T-helper 9 cell (primary cell): ENCODE data around the gene ALG13.
"Not testable (repeated sequence)": the region's sequence is repeated elsewhere in the genome, so short reads cannot be mapped to it uniquely, and the experiment has no call there.

Source experiments
- DNase-seq: peaks from one replicate; pipeline ENCODE4 v3.0.0-alpha.2; 2020
- total RNA-seq, 2 donors: gene quantifications; one replicate each; lab custom pipeline; 2026; lab: John Stamatoyannopoulos, UW

ALG13 gene
- total RNA-seq = 39.1 to 78.2 reads per million in 2 donors

DNA sequence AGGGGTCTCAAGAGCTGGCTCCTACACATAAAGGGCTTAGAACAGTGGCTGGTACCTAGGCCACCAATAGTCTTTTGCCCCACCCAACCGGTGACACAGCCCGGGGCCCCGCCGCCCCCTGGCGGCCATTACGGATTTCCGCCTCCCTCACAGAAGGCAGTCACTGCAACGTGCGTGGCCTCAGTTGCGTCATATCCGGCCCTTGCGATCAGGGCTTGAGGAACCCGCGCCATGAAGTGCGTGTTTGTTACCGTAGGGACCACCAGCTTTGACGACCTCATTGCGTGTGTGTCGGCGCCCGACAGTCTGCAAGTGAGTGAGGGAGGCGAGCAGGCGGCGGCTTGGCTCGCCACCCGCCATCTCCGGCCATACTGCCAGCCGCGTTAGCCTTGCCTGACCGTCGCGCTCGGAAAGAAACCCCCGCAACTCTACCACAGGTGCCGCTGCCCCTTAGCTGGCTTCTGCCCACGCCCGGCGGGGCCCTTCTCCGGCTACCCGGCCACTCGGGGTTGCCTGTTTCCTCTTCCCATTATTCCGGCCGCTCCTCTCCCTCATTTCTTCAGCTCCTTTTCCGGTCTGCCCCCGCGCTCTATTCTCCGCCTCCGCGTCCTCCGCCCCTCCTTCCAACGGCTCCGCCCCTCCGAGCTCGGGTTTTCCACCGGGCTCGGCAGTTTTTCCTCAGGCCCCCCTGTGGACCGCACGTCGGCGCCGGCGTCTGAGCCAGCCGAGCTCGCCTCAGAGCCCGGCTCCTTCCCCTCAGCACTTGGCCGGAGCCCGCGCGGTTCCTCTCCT, at the start of gene ALG13:
Gene ALG13 (plus strand): TSS at position 183 of the 792 bp plus-strand sequence. CDS start 49 bp downstream, at position 232.
- peak; percentile 84 for DNase-seq

DNA sequence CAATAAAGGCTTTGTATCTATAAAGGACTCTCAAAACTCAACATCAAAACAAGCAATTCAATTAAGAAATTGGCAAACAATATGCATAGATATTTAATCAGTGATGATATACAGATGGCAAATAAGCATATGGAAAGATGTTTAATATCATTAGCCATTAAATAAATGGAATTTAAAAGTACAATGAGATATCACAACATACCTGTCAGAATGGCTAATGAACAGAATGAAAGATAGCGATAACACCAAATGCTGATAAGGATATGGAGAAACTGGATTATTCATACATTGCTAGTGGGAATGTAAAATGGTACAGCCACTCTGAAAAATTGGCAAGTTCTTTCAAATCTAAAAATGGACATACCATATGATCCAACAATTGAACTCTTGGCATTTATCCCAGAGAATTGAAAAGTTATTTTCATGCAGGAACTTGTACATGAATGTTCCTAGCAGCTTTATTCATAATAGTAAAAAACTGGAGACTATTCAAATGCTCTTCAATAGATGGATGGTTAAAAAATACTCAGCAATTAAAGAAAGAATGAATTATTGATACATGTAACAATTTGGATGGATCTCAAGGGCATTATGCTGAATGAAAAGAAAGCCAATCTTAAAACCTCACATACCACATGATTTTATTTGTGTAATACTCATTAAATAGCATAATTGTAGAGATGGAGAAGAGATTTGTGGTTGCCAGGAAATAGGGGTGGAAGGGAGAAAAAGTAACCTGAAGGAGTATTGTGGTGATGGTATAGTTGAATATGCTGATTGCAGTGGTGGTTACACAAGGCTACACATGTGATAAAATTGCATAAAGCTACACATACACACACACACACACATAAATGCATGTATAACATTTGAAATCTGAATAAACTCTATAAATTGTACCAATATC, 45.9 kb upstream of the ALG13 start:
- no peak for DNase-seq

GRCh38 chrX:111641969-111642368, 39.0 kb upstream of the ALG13 start:
- DNase-seq = no peak

GRCh38 chrX:111645165-111645564, 35.8 kb upstream of the ALG13 start:
- not testable (repeated sequence) for DNase-seq

DNA sequence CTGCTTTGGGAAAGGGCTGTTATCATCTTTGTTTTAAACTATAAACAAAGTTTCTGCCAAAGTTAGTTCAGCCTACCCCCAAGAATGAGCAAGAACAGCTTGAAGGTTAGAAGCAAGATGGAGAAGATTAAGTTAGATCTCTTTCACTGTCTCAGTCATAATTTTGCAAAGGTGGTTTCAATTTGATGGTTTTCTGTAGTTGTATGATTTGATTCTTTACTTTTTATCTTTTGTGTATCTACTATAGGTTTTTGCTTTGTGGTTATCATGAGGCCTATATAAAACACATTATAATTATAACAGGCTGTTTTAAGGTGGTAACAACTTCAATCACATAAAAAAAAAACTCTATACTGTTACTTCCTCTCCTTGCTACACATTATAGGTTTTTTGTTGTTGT, 35.4 kb upstream of the ALG13 start:
- DNase-seq = no peak

DNA sequence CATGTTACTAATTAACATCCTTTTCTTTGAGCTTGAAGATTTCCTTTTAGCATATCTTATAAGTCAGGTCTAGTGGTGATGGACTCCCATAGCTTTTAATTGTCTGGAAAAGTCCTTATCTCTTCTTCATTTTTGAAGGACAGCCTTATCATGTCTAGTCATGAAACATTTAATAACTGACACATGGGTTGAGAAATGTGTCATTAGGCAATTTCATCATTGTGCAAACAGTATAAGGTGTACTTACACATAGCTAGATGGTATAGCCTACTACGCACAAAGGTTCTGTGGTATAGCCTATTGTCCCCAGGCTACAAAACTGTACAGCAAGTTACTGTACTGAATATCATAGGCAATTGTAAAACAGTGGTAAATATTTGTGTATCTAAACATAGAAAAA, 34.5 kb upstream of the ALG13 start:
- no peak for DNase-seq

DNA sequence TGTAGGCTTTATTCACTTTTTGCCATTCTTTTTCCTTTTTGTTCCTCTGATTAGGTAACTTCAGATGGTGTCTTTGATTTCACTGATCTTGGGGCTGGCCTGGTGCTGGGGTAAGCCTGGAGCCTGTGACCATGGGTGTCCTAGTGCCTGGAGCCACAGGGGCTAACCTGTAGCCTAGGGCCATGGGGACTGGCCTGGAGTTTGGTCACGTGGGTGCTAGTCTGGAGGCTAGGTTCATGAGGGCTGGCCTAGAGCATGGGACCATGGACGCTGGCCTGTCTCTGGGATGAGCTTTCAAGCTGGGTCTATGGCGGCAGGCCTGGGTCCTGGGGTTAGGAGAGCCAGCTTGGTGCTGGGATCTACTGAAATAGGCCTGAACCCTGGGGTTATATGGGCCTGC, 32.2 kb upstream of the ALG13 start:
- no peak for DNase-seq

GRCh38 chrX:111649638-111650037, 31.3 kb upstream of the ALG13 start:
- no peak for DNase-seq

- DNase-seq = no peak
These were observed 30.1 kb upstream of the ALG13 start for GRCh38 chrX:111650845-111651244.

DNA sequence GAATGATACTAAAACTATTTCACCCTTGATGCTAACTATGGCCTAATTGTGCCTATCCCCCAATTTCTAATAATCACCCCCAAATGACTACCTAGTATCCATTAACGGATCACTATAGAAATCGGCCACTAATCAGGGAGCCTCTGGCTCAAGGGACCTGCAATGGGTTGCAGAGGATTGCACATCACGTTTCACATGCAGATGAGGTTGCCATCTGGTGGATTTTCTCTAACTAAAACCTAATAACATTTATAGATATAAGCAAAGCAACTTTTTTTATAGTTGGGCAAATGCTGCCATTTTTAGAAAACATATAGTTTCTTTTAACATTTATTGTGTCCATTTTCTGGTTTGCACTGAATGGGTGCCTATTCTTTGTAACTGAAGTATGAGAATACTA, 28.3 kb upstream of the ALG13 start:
- DNase-seq = no peak

DNA sequence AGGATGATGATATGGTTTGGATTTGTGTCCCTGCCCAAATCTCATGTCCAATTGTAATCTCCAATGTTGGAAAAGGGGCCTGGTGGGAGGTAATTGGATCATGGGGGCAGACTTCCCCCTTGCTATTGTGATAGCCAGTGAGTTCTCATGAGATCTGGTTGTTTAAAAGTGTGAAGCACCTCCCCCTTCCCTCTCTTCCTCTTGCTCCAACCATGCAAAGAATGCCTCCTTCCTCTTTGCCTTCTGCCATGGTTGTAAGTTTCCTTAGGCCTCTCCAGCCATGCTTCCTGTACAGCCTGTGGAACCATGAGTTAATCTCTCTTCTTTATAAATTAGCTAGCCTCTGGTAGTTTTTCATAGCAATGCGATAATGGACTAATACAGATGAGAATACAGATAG, 19.7 kb upstream of the ALG13 start:
- no peak for DNase-seq

DNA sequence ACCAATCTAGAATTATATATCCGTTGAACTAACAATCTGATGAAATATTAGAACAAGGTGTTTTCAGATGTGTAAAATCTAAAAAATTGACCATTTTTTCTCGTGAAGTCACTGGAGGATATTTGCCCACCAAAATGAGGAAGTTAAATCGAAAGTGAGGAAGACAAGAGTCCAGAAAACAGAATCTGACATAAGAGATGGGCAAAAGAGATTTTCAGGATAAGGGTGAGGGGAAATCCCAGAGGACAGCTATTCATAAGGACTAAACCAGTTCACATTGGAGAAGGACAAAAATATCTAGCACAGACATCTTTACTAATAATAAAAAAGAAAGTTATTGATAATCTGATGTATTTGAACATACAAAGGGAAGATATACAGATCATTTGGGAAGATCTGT, 18.7 kb upstream of the ALG13 start:
- no peak for DNase-seq

DNA sequence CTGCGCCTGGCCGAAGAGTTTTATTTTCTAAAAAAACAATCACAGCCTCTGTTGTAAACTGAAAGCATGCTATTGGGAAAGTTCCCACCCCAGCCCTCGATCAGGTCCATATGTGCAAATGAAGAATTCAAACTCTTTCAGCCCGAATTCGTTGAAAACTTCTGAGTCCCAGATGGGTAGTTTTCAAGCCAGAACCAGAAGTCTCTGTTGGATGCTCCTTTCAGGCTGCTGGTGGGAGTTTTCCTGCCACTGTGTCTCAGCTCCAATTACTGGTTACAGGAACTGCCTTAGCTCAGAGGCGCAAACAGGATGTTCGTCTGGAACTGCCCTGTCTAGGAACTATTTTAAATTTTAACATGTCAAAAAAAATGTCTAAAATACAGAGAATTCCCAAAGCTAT, 9.3 kb upstream of the ALG13 start:
- DNase-seq = no peak

DNA sequence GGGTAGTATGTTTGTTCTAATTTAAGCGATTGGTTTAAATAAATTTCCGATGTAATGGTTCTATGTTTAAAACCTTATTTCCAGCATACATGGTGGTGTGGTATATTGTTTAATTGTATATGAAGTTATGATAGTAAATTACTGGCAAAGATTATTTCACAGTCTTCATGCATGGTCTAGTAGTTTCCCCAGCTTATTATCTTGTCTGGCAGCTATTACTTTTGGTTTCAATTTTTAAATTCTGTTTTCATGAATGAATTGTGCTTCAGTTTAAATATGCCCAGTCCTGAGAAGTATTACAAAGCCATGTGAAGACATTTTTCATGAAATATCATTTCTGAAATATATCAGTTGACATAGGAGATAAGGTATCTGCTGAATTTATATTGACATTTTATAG, 6.3 kb downstream of the ALG13 start:
- no peak for DNase-seq

GRCh38 chrX:111695297-111695880, 14.4 kb downstream of the ALG13 start:
- DNase-seq = no peak

- no peak for DNase-seq
These were observed 38.6 kb downstream of the ALG13 start for GRCh38 chrX:111719426-111720210.

GRCh38 chrX:111728096-111728495, 47.1 kb downstream of the ALG13 start:
- no peak for DNase-seq

DNA sequence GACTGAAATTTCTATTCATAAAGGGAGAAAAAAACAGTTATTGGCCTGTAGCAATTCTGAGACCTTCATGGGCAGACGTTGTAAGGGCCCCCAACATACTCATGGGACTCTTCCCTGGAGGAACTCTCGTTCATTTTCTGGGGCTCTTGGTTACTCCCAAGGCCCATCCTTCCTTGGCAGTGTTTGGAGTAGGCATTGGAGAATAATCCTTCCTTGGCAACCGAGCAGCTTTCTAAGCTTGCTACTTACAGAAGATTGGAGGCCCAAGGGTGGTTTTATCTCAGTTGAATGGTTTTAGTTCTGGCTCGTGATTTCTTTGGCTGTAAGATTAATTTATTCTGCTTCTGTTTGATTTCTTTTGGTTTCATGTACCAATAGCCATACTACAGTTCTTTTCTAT, 50.4 kb downstream of the ALG13 start:
- DNase-seq = no peak

GRCh38 chrX:111736571-111736970, 55.6 kb downstream of the ALG13 start:
- no peak for DNase-seq

DNA sequence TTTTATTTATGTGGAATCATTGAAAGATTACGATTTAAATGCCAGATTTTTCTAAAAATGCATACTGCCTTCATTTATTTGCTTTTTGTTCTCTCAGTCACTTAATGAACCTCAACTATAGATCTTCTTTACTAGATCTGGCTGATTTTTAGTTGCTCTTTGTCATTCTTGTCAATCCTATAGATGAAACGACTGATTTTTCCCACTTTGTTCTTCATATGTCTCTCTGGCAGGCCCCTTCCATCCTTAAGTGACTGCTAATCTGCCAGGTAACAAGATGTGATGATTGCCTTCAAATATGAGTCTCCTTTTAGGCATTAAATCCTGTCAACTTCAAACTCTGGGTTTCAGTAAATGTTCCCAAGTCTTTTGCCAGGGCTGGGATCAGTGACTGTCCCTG, 61.0 kb downstream of the ALG13 start:
- DNase-seq = no peak

- no peak for DNase-seq
These were observed 62.3 kb downstream of the ALG13 start for GRCh38 chrX:111743316-111743715.

DNA sequence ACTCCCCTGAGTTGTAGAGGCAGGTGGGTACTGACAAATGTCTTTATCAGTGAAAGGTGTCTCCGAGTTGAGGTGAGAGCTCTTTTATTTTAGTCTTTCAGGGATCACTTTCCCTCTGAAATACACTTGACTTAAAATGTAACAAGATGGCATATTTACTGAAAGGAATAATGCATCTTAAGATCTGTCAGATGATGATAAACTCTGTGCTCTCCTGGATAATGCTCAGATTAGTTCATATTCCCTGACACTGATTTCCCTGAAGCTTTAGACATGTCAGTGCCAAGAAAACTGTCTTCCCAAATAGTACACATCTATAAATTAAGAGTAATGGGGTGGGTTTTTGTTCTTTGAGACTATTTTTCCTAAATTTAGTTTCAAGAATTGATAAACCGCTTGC, 75.5 kb downstream of the ALG13 start:
- DNase-seq = no peak

DNA sequence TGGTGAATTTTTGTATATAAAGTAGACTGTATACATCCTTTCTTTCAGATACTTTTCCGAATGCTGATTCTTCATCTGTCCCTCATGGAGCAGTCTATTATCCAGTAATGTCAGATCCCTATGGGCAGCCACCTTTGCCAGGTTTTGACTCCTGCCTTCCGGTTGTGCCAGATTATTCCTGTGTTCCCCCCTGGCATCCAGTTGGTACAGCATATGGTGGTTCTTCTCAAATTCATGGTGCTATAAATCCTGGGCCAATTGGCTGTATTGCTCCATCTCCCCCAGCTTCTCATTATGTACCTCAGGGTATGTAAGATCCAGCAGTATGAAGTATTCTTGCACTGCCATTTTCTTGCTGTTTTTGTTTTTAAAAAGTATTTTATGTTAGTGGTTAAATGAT, 78.7 kb downstream of the ALG13 start:
- DNase-seq = no peak
